Hepatocyte (in vitro differentiated cells): ENCODE measurements around the gene RGP1. TPM values are rescaled to one million over a fixed set of nuclear protein-coding genes. Genes with fewer than 3 reads are reported as not detected.

Experiments
- DNase-seq: peaks from one replicate; pipeline ENCODE4 v3.0.0-alpha.2; 2016; ENCODE audit warnings: low spot score
- H2AFZ ChIP-seq: fragments of 200-600 bp; sonication (generic); 2 replicates; pipeline ENCODE4 v1.6.0; 2016; ENCODE audit warnings: antibody characterized with exemption, mild to moderate bottlenecking
- H3K27ac ChIP-seq: fragments of 200-600 bp; sonication (generic); 2 replicates; pipeline ENCODE4 v1.5.1; 2016; ENCODE audit warnings: mild to moderate bottlenecking
- H3K27me3 ChIP-seq: fragments of 200-600 bp; sonication (generic); 2 replicates; pipeline ENCODE4 v1.6.1; 2016
- H3K36me3 ChIP-seq: fragments of 200-600 bp; sonication (generic); replicated peaks from 2 replicates; pipeline ENCODE4 v1.5.1; 2016; ENCODE audit warnings: low read depth; ENCODE audit not compliant: insufficient read depth
- H3K4me1 ChIP-seq: fragments of 200-600 bp; sonication (generic); 2 replicates; pipeline ENCODE4 v1.5.1; 2016; ENCODE audit warnings: mild to moderate bottlenecking, moderate library complexity; ENCODE audit not compliant: insufficient read depth
- H3K4me2 ChIP-seq: fragments of 200-600 bp; sonication (generic); 2 replicates; pipeline ENCODE4 v1.6.0; 2016
- H3K4me3 ChIP-seq: fragments of 200-600 bp; sonication (generic); 2 replicates; pipeline ENCODE4 v1.5.1; 2016; ENCODE audit warnings: mild to moderate bottlenecking
- H3K79me2 ChIP-seq: fragments of 200-600 bp; sonication (generic); 2 replicates; pipeline ENCODE4 v1.6.0; 2017; ENCODE audit warnings: mild to moderate bottlenecking
- H3K9me2 ChIP-seq: fragments of 200-600 bp; sonication (generic); replicated peaks from 2 replicates; pipeline ENCODE4 v1.6.0; 2017; ENCODE audit warnings: mild to moderate bottlenecking; ENCODE audit not compliant: insufficient read depth
- H3K9me3 ChIP-seq: fragments of 200-600 bp; sonication (generic); 2 replicates; pipeline ENCODE4 v1.5.1; 2016; ENCODE audit warnings: low read depth, mild to moderate bottlenecking
- H4K20me1 ChIP-seq: fragments of 200-600 bp; sonication (generic); 2 replicates; pipeline ENCODE4 v1.6.0; 2016; ENCODE audit warnings: mild to moderate bottlenecking; ENCODE audit not compliant: insufficient read depth, poor library complexity, severe bottlenecking
- CTCF ChIP-seq: fragments of 200-600 bp; sonication (generic); IDR thresholded peaks from 2 replicates; pipeline ENCODE4 v1.5.1; 2016; ENCODE audit warnings: antibody characterized with exemption, mild to moderate bottlenecking; ENCODE audit not compliant: poor library complexity
- EZH2 ChIP-seq: fragments of 200-600 bp; sonication (generic); IDR thresholded peaks from 2 replicates; pipeline ENCODE4 v1.6.1; 2016; ENCODE audit warnings: antibody characterized with exemption, mild to moderate bottlenecking, borderline replicate concordance
- EZH2phosphoT487 ChIP-seq: fragments of 200-600 bp; sonication (generic); IDR thresholded peaks from one replicate; pipeline ENCODE4 v1.6.1; 2018; ENCODE audit warnings: antibody characterized with exemption, mild to moderate bottlenecking, low read depth, moderate library complexity; ENCODE audit not compliant: unreplicated experiment, severe bottlenecking
- WGBS: methylation state at CpG from one replicate; pipeline ENCODE4 v1.1.6; 2016; ENCODE audit warnings: low lambda C conversion rate; ENCODE audit errors: missing lambda C conversion rate; 5-methylcytosine and 5-hydroxymethylcytosine counted together
- polyA plus RNA-seq: library from polyadenylated mRNA; unstranded; fragments of >200 nt; fragmentation: Nextera tagmentation; extraction: Ambion mirVana; gene quantifications from 2 replicates; pipeline ENCODE4 v1.2.1, GENCODE V29; 2016
- total RNA-seq: library from RNA; depleted of rRNA; stranded (reverse); fragments of >200 nt; gene quantifications from 2 replicates; pipeline ENCODE4 v1.2.3, GENCODE V29; 2014

RGP1 gene
- total and polyA plus RNA-seq, 2 experiments from 2014 or later: 11.4 to 19.3 TPM

GRCh38 chr9:35753466-35753865, 4.4 kb downstream of the RGP1 start:
- Histone ChIP-seq H3K27ac (no peak overlapping the region), H3K36me3 (no peaks in the 10 kb centered on the region), H3K4me3 (no peak overlapping the region), H3K4me1 (peaks cover 21% of the 10 kb centered on the region), H2AFZ (no peak overlapping the region), H4K20me1 (peaks cover under 1% of the 10 kb centered on the region), H3K4me2 (no peak overlapping the region), H3K9me3 (no peaks in the 10 kb centered on the region), H3K79me2 (peaks cover 30% of the 10 kb centered on the region), H3K27me3 (no peaks in the 10 kb centered on the region), H3K9me2 (no peaks in the 10 kb centered on the region)
- WGBS: 96% methylated on average over 5 of the region's 5 CpGs
- TF ChIP-seq CTCF: no peak
- no peak for DNase-seq

GRCh38 chr9:35754264-35754663, 5.2 kb downstream of the RGP1 start, which contains the start of gene MSMP:
Gene MSMP, minus strand, starts transcription at chr9:35754276. Its CDS starts 147 bp downstream, at chr9:35754129.
- TF ChIP-seq CTCF (no peak), EZH2 (no peak), EZH2phosphoT487 (no peak)

GRCh38 chr9:35755071-35755470, 6.0 kb downstream of the RGP1 start:
- H3K4me1 ChIP-seq: peaks cover 22% of the 10 kb centered on the region
- TF ChIP-seq EZH2: no peak
- TF ChIP-seq EZH2phosphoT487: no peak
- no peak for TF ChIP-seq CTCF
- no peaks in the 10 kb centered on the region for H4K20me1 ChIP-seq
- no peaks in the 10 kb centered on the region for H3K9me2 ChIP-seq
- no peak overlapping the region for H3K4me2 ChIP-seq
- no peaks in the 10 kb centered on the region for H3K27me3 ChIP-seq
- WGBS: 93% methylated on average over 4 of the region's 4 CpGs
- peaks cover 37% of the 10 kb centered on the region for H3K79me2 ChIP-seq
- no peaks in the 10 kb centered on the region for H3K9me3 ChIP-seq
- DNase-seq: no peak
- no peak overlapping the region for H3K27ac ChIP-seq
- H3K4me3 ChIP-seq: no peak overlapping the region
- H3K36me3 ChIP-seq: no peaks in the 10 kb centered on the region
- no peak overlapping the region for H2AFZ ChIP-seq

More at GRCh38 chr9:35754264-35754663, 5.2 kb downstream of the RGP1 start, which contains the start of gene MSMP:
- no peak for DNase-seq
- Histone ChIP-seq H3K4me1 (peaks cover 25% of the 10 kb centered on the region), H3K27ac (no peak within 1 kb of the TSS), H3K9me2 (no peaks in the 10 kb centered on the region), H3K79me2 (peaks cover 35% of the 10 kb centered on the region), H3K27me3 (no peaks in the 10 kb centered on the region), H2AFZ (no peak within 1 kb of the TSS), H3K36me3 (no peaks in the 10 kb centered on the region), H3K4me3 (no peak within 1 kb of the TSS), H3K4me2 (no peak within 1 kb of the TSS), H4K20me1 (no peaks in the 10 kb centered on the region), H3K9me3 (no peaks in the 10 kb centered on the region)
- 57% methylated on average over 3 of the region's 3 CpGs for WGBS
